ENCODE results near the gene ATP6V1D. TPM values are rescaled to one million over a fixed set of nuclear protein-coding genes. Genes with fewer than 3 reads are reported as not detected.

Gene ATP6V1D
- total and polyA plus RNA-seq, 4 donors, result 37.6 to 65.4 (median 49.0) TPM

GRCh38 chr14:67393689-67394088, 34.1 kb upstream of the ATP6V1D start:
- H3K27me3 ChIP-seq (ENCODE audit: control insufficient read depth in 1 of 2, insufficient read depth in 2 of 2, low read length in 1 of 2), result no peaks in the 10 kb centered on the region
- no peaks in the 10 kb centered on the region for H3K4me1 ChIP-seq (ENCODE audit: control insufficient read depth in 1 of 2, insufficient read depth in 2 of 2, low read length in 2 of 2)
- ATAC-seq (ENCODE audit: low FRiP score) (no peak), DNase-seq (no peak)
- no peaks in the 10 kb centered on the region for H3K36me3 ChIP-seq (ENCODE audit: control insufficient read depth in 1 of 2, insufficient read depth in 2 of 2, low read length in 1 of 2)
- H3K4me3 ChIP-seq (ENCODE audit: low read length in 2 of 2), result no peak overlapping the region
- intact Hi-C loops (cut with DNase I), result no loop called here
- H3K9me3 ChIP-seq (ENCODE audit: control insufficient read depth, low read length), result no peaks in the 10 kb centered on the region
- 51 to 63% methylated on average over 6 of the region's 6 CpGs for WGBS, 2 donors
- H3K27ac ChIP-seq (ENCODE audit: low read depth in 1 of 2, low read length in 2 of 2), result no peak overlapping the region

- 82 to 86% methylated on average over 9 of the region's 9 CpGs for WGBS, 2 donors
- Histone ChIP-seq H3K27ac (ENCODE audit: low read depth in 1 of 2, low read length in 2 of 2) (no peak overlapping the region), H3K4me1 (ENCODE audit: control insufficient read depth in 1 of 2, insufficient read depth in 2 of 2, low read length in 2 of 2) (no peaks in the 10 kb centered on the region), H3K4me3 (ENCODE audit: low read length in 2 of 2) (no peak overlapping the region), H3K36me3 (ENCODE audit: control insufficient read depth in 1 of 2, insufficient read depth in 2 of 2, low read length in 1 of 2) (no peaks in the 10 kb centered on the region), H3K9me3 (ENCODE audit: control insufficient read depth, low read length) (no peaks in the 10 kb centered on the region), H3K27me3 (ENCODE audit: control insufficient read depth in 1 of 2, insufficient read depth in 2 of 2, low read length in 1 of 2) (no peaks in the 10 kb centered on the region)
- intact Hi-C loops (cut with DNase I), result no loop called here
- no peak for DNase-seq
- ATAC-seq (ENCODE audit: low FRiP score), result no peak
Observed at GRCh38 chr14:67392800-67393199, 33.2 kb upstream of the ATP6V1D start.

- intact Hi-C loops (cut with DNase I), result no loop called here
- ATAC-seq (ENCODE audit: low FRiP score), result no peak
Observed at GRCh38 chr14:67392123-67392522, 32.5 kb upstream of the ATP6V1D start.

GRCh38 chr14:67391268-67391667, 31.7 kb upstream of the ATP6V1D start:
- Histone ChIP-seq H3K27me3 (ENCODE audit: control insufficient read depth in 1 of 2, insufficient read depth in 2 of 2, low read length in 1 of 2) (no peaks in the 10 kb centered on the region), H3K27ac (ENCODE audit: low read depth in 1 of 2, low read length in 2 of 2) (no peak overlapping the region), H3K36me3 (ENCODE audit: control insufficient read depth in 1 of 2, insufficient read depth in 2 of 2, low read length in 1 of 2) (peaks cover 0 to 4% of the 10 kb centered on the region in 2 donors), H3K4me3 (ENCODE audit: low read length in 2 of 2) (no peak overlapping the region), H3K4me1 (ENCODE audit: control insufficient read depth in 1 of 2, insufficient read depth in 2 of 2, low read length in 2 of 2) (no peaks in the 10 kb centered on the region), H3K9me3 (ENCODE audit: control insufficient read depth, low read length) (no peaks in the 10 kb centered on the region)
- DNase-seq, result no peak
- WGBS, 2 donors, result 78 to 85% methylated on average over 6 of the region's 6 CpGs
- intact Hi-C loops (cut with DNase I), result no loop called here
- ATAC-seq (ENCODE audit: low FRiP score), result no peak

More at GRCh38 chr14:67392123-67392522, 32.5 kb upstream of the ATP6V1D start:
- no peaks in the 10 kb centered on the region for H3K4me1 ChIP-seq (ENCODE audit: control insufficient read depth in 1 of 2, insufficient read depth in 2 of 2, low read length in 2 of 2)
- H3K27me3 ChIP-seq (ENCODE audit: control insufficient read depth in 1 of 2, insufficient read depth in 2 of 2, low read length in 1 of 2), result no peaks in the 10 kb centered on the region
- DNase-seq, result no peak
- H3K36me3 ChIP-seq (ENCODE audit: control insufficient read depth in 1 of 2, insufficient read depth in 2 of 2, low read length in 1 of 2), result peaks cover 0 to 2% of the 10 kb centered on the region in 2 donors
- WGBS, 2 donors, result 67 to 84% methylated on average over 3 of the region's 3 CpGs
- H3K4me3 ChIP-seq (ENCODE audit: low read length in 2 of 2), result no peak overlapping the region
- H3K27ac ChIP-seq (ENCODE audit: low read depth in 1 of 2, low read length in 2 of 2), result no peak overlapping the region
- H3K9me3 ChIP-seq (ENCODE audit: control insufficient read depth, low read length), result no peaks in the 10 kb centered on the region

- H3K27me3 ChIP-seq (ENCODE audit: control insufficient read depth in 1 of 2, insufficient read depth in 2 of 2, low read length in 1 of 2), result no peaks in the 10 kb centered on the region
- H3K27ac ChIP-seq (ENCODE audit: low read depth in 1 of 2, low read length in 2 of 2), result no peak overlapping the region
- ATAC-seq (ENCODE audit: low FRiP score) (no peak), DNase-seq (no peak)
- WGBS, 2 donors, result 61 to 71% methylated on average over 1 of the region's 1 CpG
- intact Hi-C loops (cut with DNase I), result no loop called here
- no peaks in the 10 kb centered on the region for H3K4me1 ChIP-seq (ENCODE audit: control insufficient read depth in 1 of 2, insufficient read depth in 2 of 2, low read length in 2 of 2)
- peaks cover 0 to 4% of the 10 kb centered on the region in 2 donors for H3K36me3 ChIP-seq (ENCODE audit: control insufficient read depth in 1 of 2, insufficient read depth in 2 of 2, low read length in 1 of 2)
- H3K9me3 ChIP-seq (ENCODE audit: control insufficient read depth, low read length), result no peaks in the 10 kb centered on the region
- H3K4me3 ChIP-seq (ENCODE audit: low read length in 2 of 2), result no peak overlapping the region
Observed at GRCh38 chr14:67389811-67390534, 30.4 kb upstream of the ATP6V1D start.

- WGBS, 2 donors, result 92 to 95% methylated on average over 3 of the region's 3 CpGs
- intact Hi-C loops (cut with DNase I), result no loop called here
- no peak for ATAC-seq (ENCODE audit: low FRiP score)
Observed at GRCh38 chr14:67389275-67389674, 29.7 kb upstream of the ATP6V1D start.

GRCh38 chr14:67387195-67387594, 27.6 kb upstream of the ATP6V1D start:
- peaks cover 2 to 13% of the 10 kb centered on the region in 2 donors for H3K36me3 ChIP-seq (ENCODE audit: control insufficient read depth in 1 of 2, insufficient read depth in 2 of 2, low read length in 1 of 2)
- H3K4me1 ChIP-seq (ENCODE audit: control insufficient read depth in 1 of 2, insufficient read depth in 2 of 2, low read length in 2 of 2), result no peaks in the 10 kb centered on the region
- H3K27ac ChIP-seq (ENCODE audit: low read depth in 1 of 2, low read length in 2 of 2), result no peak overlapping the region
- WGBS, 2 donors, result 87 to 94% methylated on average over 2 of the region's 2 CpGs
- no peak for DNase-seq
- no peaks in the 10 kb centered on the region for H3K27me3 ChIP-seq (ENCODE audit: control insufficient read depth in 1 of 2, insufficient read depth in 2 of 2, low read length in 1 of 2)
- ATAC-seq (ENCODE audit: low FRiP score), result no peak
- no peaks in the 10 kb centered on the region for H3K9me3 ChIP-seq (ENCODE audit: control insufficient read depth, low read length)
- intact Hi-C loops (cut with DNase I), result no loop called here
- H3K4me3 ChIP-seq (ENCODE audit: low read length in 2 of 2), result no peak overlapping the region

More at GRCh38 chr14:67389275-67389674, 29.7 kb upstream of the ATP6V1D start:
- Histone ChIP-seq H3K36me3 (ENCODE audit: control insufficient read depth in 1 of 2, insufficient read depth in 2 of 2, low read length in 1 of 2) (peaks cover 0 to 7% of the 10 kb centered on the region in 2 donors), H3K4me1 (ENCODE audit: control insufficient read depth in 1 of 2, insufficient read depth in 2 of 2, low read length in 2 of 2) (no peaks in the 10 kb centered on the region), H3K9me3 (ENCODE audit: control insufficient read depth, low read length) (no peaks in the 10 kb centered on the region), H3K4me3 (ENCODE audit: low read length in 2 of 2) (no peak overlapping the region), H3K27me3 (ENCODE audit: control insufficient read depth in 1 of 2, insufficient read depth in 2 of 2, low read length in 1 of 2) (no peaks in the 10 kb centered on the region), H3K27ac (ENCODE audit: low read depth in 1 of 2, low read length in 2 of 2) (no peak overlapping the region)
- no peak for DNase-seq

GRCh38 chr14:67385618-67386017, 26.0 kb upstream of the ATP6V1D start:
- ATAC-seq (ENCODE audit: low FRiP score), result no peak
- intact Hi-C loops (cut with DNase I), result no loop called here

GRCh38 chr14:67385120-67385519, 25.5 kb upstream of the ATP6V1D start:
- no peaks in the 10 kb centered on the region for H3K4me1 ChIP-seq (ENCODE audit: control insufficient read depth in 1 of 2, insufficient read depth in 2 of 2, low read length in 2 of 2)
- DNase-seq (no peak), ATAC-seq (ENCODE audit: low FRiP score) (no peak)
- intact Hi-C loops (cut with DNase I), result no loop called here
- no peak overlapping the region for H3K4me3 ChIP-seq (ENCODE audit: low read length in 2 of 2)
- H3K27ac ChIP-seq (ENCODE audit: low read depth in 1 of 2, low read length in 2 of 2), result no peak overlapping the region
- 69 to 76% methylated on average over 2 of the region's 2 CpGs for WGBS, 2 donors
- no peaks in the 10 kb centered on the region for H3K27me3 ChIP-seq (ENCODE audit: control insufficient read depth in 1 of 2, insufficient read depth in 2 of 2, low read length in 1 of 2)
- peaks cover 2 to 13% of the 10 kb centered on the region in 2 donors for H3K36me3 ChIP-seq (ENCODE audit: control insufficient read depth in 1 of 2, insufficient read depth in 2 of 2, low read length in 1 of 2)
- no peaks in the 10 kb centered on the region for H3K9me3 ChIP-seq (ENCODE audit: control insufficient read depth, low read length)

More at GRCh38 chr14:67385618-67386017, 26.0 kb upstream of the ATP6V1D start:
- no peaks in the 10 kb centered on the region for H3K4me1 ChIP-seq (ENCODE audit: control insufficient read depth in 1 of 2, insufficient read depth in 2 of 2, low read length in 2 of 2)
- WGBS, 2 donors, result 89 to 90% methylated on average over 2 of the region's 2 CpGs
- no peak for DNase-seq
- no peak overlapping the region for H3K27ac ChIP-seq (ENCODE audit: low read depth in 1 of 2, low read length in 2 of 2)
- peaks cover 2 to 13% of the 10 kb centered on the region in 2 donors for H3K36me3 ChIP-seq (ENCODE audit: control insufficient read depth in 1 of 2, insufficient read depth in 2 of 2, low read length in 1 of 2)
- H3K27me3 ChIP-seq (ENCODE audit: control insufficient read depth in 1 of 2, insufficient read depth in 2 of 2, low read length in 1 of 2), result no peaks in the 10 kb centered on the region
- no peaks in the 10 kb centered on the region for H3K9me3 ChIP-seq (ENCODE audit: control insufficient read depth, low read length)
- no peak overlapping the region for H3K4me3 ChIP-seq (ENCODE audit: low read length in 2 of 2)
